GM19238 (cell line): ENCODE results near the gene RUBCNL.

Source experiments
- DNase-seq: peaks from one replicate; pipeline ENCODE4 v3.0.0; 2011; ENCODE audit warnings: low spot score; ENCODE audit not compliant: insufficient read length

Gene RUBCNL

GRCh38 chr13:46311217-46311616 is 75.8 kb downstream of the RUBCNL start:
- DNase-seq, result no peak

- DNase-seq, result no peak
Observed at GRCh38 chr13:46310066-46310465, 77.0 kb downstream of the RUBCNL start.

DNA sequence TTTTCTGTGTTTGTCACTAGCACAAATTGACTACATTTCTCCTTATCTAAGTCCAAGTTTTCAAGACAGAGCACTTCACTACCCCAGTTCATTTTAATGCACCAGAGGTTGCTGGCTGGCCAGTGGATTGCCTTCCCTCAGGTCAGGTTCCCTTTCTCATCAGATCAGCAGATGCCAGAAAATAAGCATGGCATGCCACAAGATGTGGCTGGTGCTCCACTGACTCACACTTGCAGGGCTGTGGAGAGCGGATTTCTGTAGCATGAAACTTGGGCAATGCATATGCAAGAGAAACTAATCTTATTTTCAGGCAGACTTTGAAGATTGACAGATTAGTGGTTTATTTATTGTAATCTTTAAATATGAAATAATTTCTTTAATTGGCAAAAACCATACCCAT is 79.5 kb downstream of the RUBCNL start:
- no peak for DNase-seq

- no peak for DNase-seq
Observed at GRCh38 chr13:46304546-46304945, 82.5 kb downstream of the RUBCNL start.

DNA sequence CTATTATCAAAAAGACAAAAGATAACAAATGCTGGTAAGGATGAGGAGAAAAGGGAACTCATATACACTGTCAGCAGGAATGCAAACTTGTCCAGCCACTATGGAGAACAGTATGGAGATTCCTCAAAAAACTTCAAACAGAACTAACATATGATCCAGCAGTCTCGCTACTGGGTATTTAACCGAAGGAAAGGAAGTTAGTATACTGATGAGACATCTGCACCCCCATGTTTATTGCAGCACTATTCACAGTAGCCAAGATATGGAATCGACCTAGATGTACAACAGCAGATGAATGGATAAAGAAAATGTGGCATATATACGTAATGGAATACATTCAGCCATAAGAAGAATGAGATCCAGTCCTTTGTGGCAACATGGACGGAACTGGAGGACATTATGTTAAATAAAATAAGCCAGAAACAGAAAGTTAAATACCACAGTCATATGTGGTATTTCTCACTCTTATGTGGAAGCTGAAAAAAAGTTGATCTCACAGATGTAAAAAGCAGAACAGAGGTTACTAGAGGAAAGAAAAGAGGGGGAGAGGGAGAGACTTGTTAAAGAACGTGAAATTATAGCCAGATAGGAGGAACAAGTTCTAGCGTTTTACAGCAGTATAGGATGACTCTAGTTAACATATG is 83.2 kb downstream of the RUBCNL start:
- DNase-seq, result no peak

- no peak for DNase-seq
Observed at GRCh38 chr13:46297361-46297811, 89.7 kb downstream of the RUBCNL start.

- DNase-seq, result no peak
Observed at GRCh38 chr13:46296921-46297320, 90.1 kb downstream of the RUBCNL start.

DNA sequence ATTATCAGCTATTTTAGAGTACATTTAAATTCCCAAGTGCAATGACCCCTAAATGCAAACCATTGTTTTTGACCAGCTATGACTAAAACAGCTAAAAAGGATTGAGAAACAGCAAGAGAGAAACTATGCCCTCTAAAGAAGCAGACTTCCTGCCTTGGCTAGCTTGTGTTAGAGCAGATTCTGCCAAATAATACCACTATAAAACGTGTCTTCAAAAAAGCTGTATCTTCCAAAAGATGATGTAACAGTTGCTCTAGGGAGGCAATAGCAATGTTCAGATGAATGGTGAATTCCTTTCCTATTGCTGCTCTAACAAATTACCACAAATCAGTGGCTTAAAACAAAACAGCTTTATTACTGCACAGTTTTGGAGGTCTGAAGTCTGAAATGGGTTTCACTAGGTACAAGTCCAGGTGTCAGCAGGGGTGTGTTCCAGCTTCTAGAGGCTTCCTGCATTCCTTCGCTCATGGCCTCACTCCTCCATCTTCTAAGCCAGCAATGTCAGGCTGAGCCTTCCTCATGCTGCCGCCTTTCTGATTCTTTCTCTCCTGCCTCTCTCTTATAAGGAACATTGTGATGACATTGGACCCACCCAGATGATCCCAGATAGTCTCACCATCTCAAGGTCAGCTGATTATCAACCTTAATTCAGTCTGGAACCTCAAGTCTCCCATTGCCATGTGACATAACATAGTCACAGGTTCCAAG is 90.8 kb downstream of the RUBCNL start:
- no peak for DNase-seq

DNA sequence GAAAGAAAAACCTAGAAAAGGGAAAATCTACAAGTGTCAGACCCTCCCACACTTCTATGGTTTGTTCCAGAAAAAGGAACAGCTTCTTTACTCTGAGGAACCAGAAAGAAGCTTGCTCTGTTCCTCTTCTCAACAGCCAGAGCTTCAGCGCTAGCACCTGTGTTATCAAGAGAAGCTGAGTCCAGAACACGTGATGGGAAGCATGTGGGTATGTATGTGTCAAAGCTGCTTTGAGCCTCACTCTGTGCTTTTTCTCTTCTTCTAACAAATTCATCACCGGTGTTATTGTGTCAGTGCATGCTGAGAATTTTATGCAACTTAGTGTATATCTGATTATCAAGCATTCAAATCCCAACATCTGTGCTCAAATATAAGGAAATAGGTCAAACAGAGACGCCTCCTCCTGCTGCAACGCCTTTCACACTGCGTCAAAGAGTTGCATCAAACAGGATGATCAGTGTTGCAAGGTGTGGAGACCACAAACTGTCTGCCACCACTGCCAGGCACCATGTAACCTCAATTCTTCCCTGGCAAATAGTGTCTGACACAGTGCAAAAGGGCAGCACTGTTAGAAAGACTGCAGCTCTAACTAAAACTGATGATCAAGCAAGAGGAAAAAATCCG is 91.4 kb downstream of the RUBCNL start:
- no peak for DNase-seq

DNA sequence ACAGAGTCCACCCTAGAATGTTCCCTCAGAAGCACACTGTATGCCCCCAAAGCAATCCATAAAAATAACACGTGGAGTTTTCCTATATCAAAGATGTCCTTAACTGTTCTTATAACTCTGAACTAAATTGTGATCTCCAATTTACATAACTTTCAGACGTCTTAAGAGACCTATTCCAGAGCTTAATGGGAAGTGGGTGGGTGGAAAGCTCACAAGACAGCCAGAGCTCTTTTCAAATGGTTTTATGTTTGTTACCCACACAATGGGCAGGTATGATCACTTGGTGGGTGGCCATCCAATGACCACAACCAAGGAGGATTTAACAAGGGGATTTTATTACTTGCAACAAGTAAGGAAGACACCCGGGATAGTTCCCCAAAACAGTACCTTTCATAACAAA is 93.6 kb downstream of the RUBCNL start:
- no peak for DNase-seq
